Measurements from ENCODE around the gene SYNE1. TPM values are rescaled to one million over a fixed set of nuclear protein-coding genes. Genes with fewer than 3 reads are reported as not detected.

Gene SYNE1
- total RNA-seq, 4 donors from 2014 or later = 29.1 to 51.5 (median 45.6) TPM

DNA sequence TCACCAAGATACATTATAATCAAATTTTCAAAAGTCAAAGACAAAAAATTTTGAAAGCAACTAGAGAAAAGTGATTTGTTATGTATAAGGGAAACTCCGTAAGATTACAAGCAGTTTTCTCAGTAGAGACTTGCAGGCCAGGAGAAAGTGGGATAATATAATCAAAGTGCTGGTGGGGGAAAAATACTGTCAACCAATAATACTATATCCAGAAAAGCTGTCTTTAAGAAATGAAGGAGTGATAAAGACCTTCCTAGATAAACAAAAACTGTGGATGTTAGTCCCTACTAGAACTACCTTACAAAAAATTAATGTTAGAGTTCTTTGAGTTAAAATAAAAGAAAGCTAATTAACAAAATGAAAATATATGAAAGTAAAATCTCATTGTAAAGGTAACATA is 79.7 kb downstream of the SYNE1 start:
- TF ChIP-seq, protein P1, sequence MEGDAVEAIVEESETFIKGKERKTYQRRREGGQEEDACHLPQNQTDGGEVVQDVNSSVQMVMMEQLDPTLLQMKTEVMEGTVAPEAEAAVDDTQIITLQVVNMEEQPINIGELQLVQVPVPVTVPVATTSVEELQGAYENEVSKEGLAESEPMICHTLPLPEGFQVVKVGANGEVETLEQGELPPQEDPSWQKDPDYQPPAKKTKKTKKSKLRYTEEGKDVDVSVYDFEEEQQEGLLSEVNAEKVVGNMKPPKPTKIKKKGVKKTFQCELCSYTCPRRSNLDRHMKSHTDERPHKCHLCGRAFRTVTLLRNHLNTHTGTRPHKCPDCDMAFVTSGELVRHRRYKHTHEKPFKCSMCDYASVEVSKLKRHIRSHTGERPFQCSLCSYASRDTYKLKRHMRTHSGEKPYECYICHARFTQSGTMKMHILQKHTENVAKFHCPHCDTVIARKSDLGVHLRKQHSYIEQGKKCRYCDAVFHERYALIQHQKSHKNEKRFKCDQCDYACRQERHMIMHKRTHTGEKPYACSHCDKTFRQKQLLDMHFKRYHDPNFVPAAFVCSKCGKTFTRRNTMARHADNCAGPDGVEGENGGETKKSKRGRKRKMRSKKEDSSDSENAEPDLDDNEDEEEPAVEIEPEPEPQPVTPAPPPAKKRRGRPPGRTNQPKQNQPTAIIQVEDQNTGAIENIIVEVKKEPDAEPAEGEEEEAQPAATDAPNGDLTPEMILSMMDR (IDR thresholded peaks at IDR 0.05 in 4 of 5, conservative IDR thresholded peaks at IDR 0.05 in 1 of 5) = no peak
- TF ChIP-seq POLR2A (IDR thresholded peaks at IDR 0.05) = no peak
- H3K4me1 ChIP-seq = no peaks in the 10 kb centered on the region
- no peak overlapping the region for H3K4me3 ChIP-seq
- ATAC-seq = no peak
- no peak for DNase-seq
- in situ Hi-C loops (cut with MboI; ENCODE audit: low sequenced_read_pairs in 4 of 4) (loop anchor here in 1 of 4 donors (10.0 kb wide), 1 partner anchor 107 kb away; no protein-coding TSS in a partner anchor), intact Hi-C loops (cut with DNase I; ENCODE audit: low total_unique reads) (no loop called here)
- no peaks in the 10 kb centered on the region for H3K36me3 ChIP-seq
- no peaks in the 10 kb centered on the region for H3K9me3 ChIP-seq
- H3K27ac ChIP-seq = no peak overlapping the region
- no peaks in the 10 kb centered on the region for H3K27me3 ChIP-seq

DNA sequence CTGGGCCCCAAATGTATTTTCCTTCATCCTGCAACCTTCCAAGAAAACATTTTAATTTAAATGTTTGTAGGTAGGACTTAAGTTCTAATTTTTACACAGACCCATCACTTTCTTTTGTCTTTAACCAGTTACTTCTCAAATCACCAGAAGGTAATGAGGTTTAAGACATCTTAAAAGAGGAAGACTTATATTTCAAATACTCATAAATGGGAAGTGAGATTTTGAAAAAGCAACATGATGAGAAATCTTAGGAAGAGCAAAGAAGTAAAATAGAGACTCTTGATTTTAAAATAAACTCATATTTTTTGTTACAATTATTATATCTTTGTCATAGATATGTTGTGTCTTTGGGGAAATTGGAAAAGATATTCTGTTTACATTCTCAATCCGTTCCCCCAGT is 82.3 kb downstream of the SYNE1 start:
- ATAC-seq (no peak), DNase-seq (no peak)
- no peaks in the 10 kb centered on the region for H3K36me3 ChIP-seq
- H3K27ac ChIP-seq = no peak overlapping the region
- no peak overlapping the region for H3K4me3 ChIP-seq
- in situ Hi-C loops (cut with MboI; ENCODE audit: low sequenced_read_pairs in 4 of 4) (loop anchor here in 1 of 4 donors (10.0 kb wide), 1 partner anchor 110 kb away; no protein-coding TSS in a partner anchor), intact Hi-C loops (cut with DNase I; ENCODE audit: low total_unique reads) (no loop called here)
- no peaks in the 10 kb centered on the region for H3K4me1 ChIP-seq
- H3K27me3 ChIP-seq = no peaks in the 10 kb centered on the region
- TF ChIP-seq, protein P1 (IDR thresholded peaks at IDR 0.05 in 4 of 5, conservative IDR thresholded peaks at IDR 0.05 in 1 of 5) = no peak
- TF ChIP-seq POLR2A (IDR thresholded peaks at IDR 0.05) = no peak
- H3K9me3 ChIP-seq = no peaks in the 10 kb centered on the region

DNA sequence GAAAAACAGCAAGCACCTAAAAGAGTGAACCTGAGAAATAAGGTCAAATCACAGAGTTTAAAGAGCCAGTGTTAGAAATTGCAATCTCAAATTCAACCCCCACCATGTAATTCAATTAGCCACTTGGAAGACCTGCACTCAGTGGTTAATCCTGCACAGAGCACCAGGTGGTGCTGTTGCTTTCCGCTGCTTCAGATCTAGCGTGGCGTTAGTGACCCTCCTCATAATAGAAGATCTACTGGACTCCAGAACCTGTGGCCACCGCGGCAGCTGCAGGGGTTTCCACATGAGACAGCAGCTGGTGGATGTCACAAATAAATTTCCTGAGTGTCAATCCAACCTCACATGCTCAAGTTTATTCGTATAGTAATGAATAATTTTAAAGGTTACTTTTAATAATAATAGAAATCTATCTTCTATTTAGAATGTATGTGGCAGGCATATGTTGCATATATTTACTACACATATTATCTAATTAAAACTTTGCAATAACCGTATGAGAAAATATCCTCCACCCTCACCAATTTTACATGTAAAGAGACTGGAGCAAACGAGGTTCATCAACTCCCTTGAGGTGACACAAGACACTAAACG is 84.4 kb downstream of the SYNE1 start:
- Histone ChIP-seq H3K4me3 (no peak overlapping the region), H3K9me3 (no peaks in the 10 kb centered on the region), H3K4me1 (no peaks in the 10 kb centered on the region), H3K27me3 (no peaks in the 10 kb centered on the region), H3K36me3 (no peaks in the 10 kb centered on the region), H3K27ac (no peak overlapping the region)
- in situ Hi-C loops (cut with MboI; ENCODE audit: low sequenced_read_pairs in 4 of 4) (loop anchor here in 1 of 4 donors (10.0 kb wide), 1 partner anchor 112 kb away; no protein-coding TSS in a partner anchor), intact Hi-C loops (cut with DNase I; ENCODE audit: low total_unique reads) (loop anchor here (2.0 kb wide), 2 partner anchors 90 to 396 kb away; no protein-coding TSS in a partner anchor)
- TF ChIP-seq, protein P1 (IDR thresholded peaks at IDR 0.05 in 4 of 5, conservative IDR thresholded peaks at IDR 0.05 in 1 of 5) = peak; percentile 55 to 79 (median 63)
- no peak for TF ChIP-seq POLR2A (IDR thresholded peaks at IDR 0.05)
- ATAC-seq (peak; percentile 61 to 68), DNase-seq (peak; percentile 6 to 24)

DNA sequence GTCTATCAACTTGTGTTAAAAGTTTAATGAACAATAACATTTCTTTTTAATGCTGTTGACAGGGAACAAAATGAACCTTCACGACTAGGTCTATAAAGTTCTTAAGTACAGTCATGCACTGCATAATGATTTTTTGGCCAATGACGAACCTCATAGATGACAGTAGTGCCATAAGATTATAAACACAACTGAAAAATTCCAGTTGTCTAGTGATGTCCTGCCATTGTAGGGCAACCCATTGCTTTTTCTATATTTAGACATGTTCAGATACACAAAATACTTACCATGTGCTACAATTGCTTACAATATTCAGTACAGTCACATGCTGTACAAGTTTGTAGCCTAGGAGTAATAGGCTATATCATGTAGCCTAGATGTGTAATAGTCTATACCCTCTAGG is 93.6 kb downstream of the SYNE1 start:
- Histone ChIP-seq H3K27ac (no peak overlapping the region), H3K27me3 (no peaks in the 10 kb centered on the region), H3K4me3 (no peak overlapping the region), H3K4me1 (no peaks in the 10 kb centered on the region), H3K36me3 (no peaks in the 10 kb centered on the region), H3K9me3 (no peaks in the 10 kb centered on the region)
- DNase-seq (no peak), ATAC-seq (no peak)
- TF ChIP-seq, protein P1 (IDR thresholded peaks at IDR 0.05 in 4 of 5, conservative IDR thresholded peaks at IDR 0.05 in 1 of 5) = no peak
- TF ChIP-seq POLR2A (IDR thresholded peaks at IDR 0.05) = no peak
- intact Hi-C loops (cut with DNase I; ENCODE audit: low total_unique reads) = no loop called here
- in situ Hi-C loops (cut with MboI; ENCODE audit: low sequenced_read_pairs in 4 of 4) = no loop called here
